AG09319 (cell line): ENCODE data around the gene NMBR.

Experiments used
- DNase-seq: peaks from one replicate; pipeline ENCODE4 v3.0.0-alpha.2; 2010; ENCODE audit warnings: low read depth; ENCODE audit errors: extremely low read depth
- TF ChIP-seq, protein P1 (sequence below): IDR thresholded peaks from 2 replicates; pipeline ENCODE4 v1.5.1; 2011; ENCODE audit warnings: low read depth, mild to moderate bottlenecking, inconsistent platforms, low read length, moderate library complexity

Gene NMBR

DNA sequence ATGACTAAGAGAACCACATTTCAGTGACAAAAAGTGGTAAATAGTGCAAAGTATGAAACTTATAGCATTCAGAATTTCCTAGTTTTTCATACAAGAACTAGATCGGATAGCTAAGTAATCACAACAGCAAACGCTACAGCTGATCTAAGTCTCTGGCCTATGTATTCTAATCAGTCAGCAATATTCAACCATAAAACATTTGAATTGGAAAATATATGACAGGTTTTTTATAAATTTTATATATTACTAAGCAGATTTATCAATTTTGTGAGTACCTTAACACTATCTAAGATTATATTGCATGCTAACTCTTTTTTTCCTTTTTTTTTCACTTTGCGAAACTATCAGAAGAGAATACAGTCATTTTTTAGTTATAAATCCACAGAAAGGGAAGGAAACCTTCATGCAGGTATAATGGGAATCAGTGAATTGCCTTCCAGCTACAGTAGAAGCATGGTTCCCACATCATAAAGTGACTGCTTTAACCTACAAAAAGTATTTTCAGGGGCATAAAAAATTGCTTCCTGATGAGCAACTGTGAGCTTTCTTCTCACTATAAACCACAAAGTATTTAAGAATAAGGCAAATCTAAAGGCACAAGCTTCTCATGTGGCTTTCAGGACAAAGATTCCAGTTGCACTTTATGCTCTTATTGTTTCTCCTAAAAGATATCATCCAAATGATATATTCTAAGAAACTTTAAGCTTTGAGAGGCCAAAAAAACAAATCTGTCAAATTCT is 88.2 kb downstream of the NMBR start:
- no peak for DNase-seq
- TF ChIP-seq, protein P1, sequence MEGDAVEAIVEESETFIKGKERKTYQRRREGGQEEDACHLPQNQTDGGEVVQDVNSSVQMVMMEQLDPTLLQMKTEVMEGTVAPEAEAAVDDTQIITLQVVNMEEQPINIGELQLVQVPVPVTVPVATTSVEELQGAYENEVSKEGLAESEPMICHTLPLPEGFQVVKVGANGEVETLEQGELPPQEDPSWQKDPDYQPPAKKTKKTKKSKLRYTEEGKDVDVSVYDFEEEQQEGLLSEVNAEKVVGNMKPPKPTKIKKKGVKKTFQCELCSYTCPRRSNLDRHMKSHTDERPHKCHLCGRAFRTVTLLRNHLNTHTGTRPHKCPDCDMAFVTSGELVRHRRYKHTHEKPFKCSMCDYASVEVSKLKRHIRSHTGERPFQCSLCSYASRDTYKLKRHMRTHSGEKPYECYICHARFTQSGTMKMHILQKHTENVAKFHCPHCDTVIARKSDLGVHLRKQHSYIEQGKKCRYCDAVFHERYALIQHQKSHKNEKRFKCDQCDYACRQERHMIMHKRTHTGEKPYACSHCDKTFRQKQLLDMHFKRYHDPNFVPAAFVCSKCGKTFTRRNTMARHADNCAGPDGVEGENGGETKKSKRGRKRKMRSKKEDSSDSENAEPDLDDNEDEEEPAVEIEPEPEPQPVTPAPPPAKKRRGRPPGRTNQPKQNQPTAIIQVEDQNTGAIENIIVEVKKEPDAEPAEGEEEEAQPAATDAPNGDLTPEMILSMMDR, result no peak

DNA sequence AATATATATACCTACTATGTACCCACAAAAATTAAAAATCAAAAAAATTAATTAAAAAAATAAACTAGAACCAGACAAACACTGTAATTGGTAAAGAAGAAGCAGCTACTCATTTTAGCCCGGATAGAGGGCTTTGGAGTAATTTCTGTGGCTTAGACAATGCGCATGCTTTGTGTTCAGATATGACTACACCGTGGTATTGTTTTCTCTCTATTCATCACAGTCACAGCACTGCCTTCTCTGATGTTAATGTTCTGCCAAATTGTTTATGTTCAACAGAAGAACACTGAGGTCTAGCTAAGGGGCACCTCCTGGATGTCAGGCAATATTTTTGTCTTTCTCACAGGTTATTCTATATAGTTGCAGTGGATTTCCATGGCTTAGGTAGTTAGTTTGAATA is 91.7 kb downstream of the NMBR start:
- DNase-seq, result no peak
- TF ChIP-seq, protein P1, result no peak

DNA sequence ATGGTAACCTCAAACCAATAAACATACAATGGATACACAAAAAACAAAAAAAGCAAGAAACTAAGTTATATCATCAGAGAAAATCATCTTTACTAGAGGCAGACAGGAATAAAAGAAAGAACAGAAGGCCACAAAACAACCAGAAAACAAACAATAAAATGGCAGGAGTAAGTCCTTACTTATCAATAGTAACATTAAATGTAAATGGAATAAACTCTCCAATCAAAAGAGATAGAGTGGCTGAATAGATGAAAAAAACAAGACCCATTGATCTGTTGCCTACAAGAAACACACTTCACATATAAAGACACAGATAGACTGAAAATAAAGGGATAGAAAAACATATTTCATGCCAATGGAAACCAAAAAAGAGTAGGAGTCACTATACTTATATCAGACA is 95.5 kb downstream of the NMBR start:
- no peak for DNase-seq

DNA sequence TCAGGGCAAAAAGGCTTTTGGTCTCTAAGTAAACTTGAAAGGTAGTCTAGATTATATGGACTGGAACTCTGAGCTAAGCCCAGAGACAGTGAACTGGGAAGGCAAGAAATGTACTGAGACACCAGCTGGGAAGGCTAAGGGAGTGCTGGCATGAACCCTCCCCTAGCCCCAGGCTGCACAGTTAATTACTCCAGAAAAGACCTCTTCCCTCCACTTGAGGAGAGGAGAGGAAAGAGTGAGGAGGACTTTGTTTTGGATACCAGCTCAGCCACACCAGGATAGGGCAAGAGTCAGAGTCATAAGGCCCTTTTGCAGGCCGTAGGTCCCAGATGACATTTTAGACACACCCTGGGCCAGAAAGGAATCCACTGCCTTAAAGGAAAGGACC is 98.3 kb downstream of the NMBR start:
- DNase-seq, result no peak
- TF ChIP-seq, protein P1, result no peak

More for the DNA sequence above, 95.5 kb downstream of the NMBR start:
- TF ChIP-seq, protein P1, result no peak

DNA sequence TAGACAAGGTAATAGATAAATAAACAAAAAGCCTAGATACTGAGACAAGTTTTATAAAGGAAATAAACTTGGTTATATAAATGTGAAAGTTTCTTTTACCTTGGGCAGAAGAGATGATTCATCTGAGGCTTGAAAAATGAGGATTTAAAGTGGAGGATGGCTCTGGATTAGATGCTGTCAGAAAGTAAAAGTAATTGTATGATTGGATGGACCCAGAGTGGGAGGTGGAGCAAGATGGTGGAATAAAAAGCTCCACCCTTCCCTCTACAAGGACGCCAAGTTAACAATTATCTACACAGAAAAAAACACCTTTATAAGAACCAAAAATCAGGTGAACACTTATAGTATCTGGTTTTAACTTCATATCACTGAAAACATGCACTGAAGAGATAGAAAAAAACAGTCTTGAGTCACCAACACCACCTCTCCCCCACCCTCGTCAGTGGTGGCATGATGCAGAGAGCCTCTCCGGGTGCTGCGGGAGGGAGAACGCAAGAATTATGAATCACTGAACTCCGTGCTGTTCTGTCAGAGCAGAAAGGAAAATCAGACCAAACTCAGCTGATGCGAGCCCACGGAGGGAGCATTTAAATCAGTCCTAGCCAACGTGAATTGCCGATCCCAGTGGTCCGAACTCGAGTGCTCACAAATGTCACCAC is 98.9 kb downstream of the NMBR start:
- TF ChIP-seq, protein P1, result no peak
- no peak for DNase-seq

DNA sequence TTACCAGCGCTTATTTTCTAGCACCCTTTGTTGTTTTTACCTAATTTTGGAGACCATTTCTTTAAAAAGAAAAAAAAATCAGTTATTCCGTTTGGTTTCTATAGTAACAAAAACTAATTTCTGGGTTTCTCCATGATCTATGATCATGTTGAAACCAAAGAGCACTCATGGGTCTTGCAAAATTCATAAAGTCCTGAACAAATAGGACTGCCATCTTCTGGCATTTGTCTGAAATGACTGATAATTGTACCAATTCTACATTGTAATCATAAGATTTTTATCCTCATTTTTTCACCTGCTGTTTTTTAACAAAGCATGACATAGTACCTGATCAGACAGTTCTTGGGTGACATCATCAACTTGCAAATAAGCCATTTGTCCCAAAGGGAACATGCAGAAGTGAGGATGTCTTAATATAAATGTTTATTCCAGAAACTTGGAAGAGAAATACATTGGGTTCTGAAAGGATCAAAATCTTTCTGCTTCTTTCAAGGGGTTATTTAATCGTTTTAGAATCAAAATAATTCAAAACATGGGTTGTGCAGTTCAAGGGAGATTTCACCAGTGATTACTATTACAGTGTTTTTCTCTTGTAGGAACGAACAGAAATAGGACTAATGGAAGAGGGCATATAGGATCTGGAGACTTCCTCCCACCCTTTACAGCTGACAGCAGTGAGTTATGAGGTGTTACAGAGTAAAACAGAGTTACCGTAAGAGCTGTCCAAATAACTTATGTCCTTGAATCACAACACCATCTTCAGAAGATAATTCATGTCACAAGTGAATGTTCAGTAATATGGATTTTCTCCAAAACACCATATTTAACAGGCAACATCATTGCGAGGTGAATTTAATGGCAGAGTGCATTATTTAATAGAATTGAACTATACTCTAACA is 101.3 kb downstream of the NMBR start:
- DNase-seq, result peak; percentile 24
- TF ChIP-seq, protein P1, result peak; percentile 45
